G401 (cell line): ENCODE measurements around the gene FREM1. TPM values are rescaled to one million over a fixed set of nuclear protein-coding genes. Genes with fewer than 3 reads are reported as not detected.

ENCODE experiments used
- DNase-seq: peaks from one replicate; pipeline ENCODE4 v3.0.0-alpha.2; 2015; ENCODE audit warnings: low spot score
- in situ Hi-C: cut with HindIII; loops from 2 replicates; pipeline ENCODE4 v1.10.0; 2016; ENCODE audit warnings: low sequenced_read_pairs, mixed read lengths
- total RNA-seq: library from RNA; depleted of rRNA; stranded (reverse); fragments of >200 nt; shearing (Covaris generic); gene quantifications from 2 replicates; pipeline ENCODE4 v1.2.3, GENCODE V29; 2014

FREM1 gene
- total RNA-seq, 1 experiment from 2014 or later, result 0.07 TPM

DNA sequence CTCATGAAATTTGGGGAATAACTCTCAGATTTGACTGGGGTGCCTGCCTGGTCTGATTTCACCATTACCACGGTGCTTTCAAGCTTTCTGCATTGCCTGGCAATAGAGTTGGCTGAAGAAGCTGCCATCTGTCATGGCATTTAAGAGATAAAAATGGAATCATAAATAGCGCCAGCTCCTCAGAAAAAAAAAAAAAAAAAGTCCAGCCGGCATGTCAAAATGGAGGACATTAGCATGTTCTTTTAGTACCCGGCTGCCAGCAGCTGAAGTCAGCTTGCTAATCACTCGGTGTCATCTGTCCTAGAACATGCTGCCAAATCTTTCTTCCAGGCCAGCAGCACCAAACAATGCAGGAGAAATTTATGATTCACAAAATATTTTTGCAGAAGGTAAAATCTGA, 130.0 kb downstream of the FREM1 start:
- in situ Hi-C loops, result no loop called here
- peak; percentile 98 for DNase-seq

DNA sequence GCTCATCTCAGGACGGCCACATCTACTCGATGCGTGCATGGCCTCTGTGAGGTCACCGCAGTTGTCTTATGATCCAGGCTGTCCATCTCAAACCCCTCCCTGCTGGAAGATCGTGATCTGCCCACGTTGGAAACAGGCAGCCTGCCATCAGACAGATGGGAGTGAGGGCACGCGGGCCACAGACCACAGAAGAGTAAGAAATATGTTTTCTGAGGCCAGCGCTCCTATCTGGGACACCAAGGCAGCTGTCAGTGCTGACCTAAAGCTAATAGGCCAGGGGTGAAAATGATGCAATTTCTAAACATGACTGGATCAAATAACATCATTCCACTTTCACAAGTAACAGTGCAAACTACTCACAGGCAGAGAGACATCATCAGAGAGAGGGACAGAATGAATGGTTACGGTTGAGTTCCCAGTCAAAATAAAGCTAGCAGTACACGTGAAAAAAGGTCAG, 130.6 kb downstream of the FREM1 start:
- in situ Hi-C loops, result no loop called here
- DNase-seq, result peak; percentile 95

DNA sequence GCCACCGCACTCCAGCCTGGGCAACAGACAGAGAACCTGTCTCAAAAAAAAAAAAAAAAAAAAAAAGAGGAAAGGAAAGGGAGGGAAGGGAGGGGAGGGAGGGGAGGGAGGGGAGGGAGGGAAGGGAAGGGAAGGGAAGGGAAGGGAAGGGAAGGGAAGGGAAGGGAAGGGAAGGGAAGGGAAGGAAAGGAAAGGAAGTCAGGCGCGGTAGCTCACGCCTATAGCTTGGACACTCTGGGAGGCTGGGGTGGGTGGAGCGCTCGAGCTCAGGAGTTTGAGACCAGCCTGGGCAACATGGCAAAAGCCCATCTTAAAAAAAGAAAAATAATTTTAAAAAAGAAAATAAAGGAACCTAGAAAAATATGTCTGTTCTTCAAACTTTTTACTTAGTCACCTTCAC, 131.7 kb downstream of the FREM1 start:
- in situ Hi-C loops, result no loop called here
- DNase-seq, result no peak

GRCh38 chr9:14775917-14776316, 134.3 kb downstream of the FREM1 start:
- no peak for DNase-seq
- in situ Hi-C loops, result no loop called here

- in situ Hi-C loops, result no loop called here
- DNase-seq, result no peak
Measured at GRCh38 chr9:14770592-14770991, 139.6 kb downstream of the FREM1 start.

DNA sequence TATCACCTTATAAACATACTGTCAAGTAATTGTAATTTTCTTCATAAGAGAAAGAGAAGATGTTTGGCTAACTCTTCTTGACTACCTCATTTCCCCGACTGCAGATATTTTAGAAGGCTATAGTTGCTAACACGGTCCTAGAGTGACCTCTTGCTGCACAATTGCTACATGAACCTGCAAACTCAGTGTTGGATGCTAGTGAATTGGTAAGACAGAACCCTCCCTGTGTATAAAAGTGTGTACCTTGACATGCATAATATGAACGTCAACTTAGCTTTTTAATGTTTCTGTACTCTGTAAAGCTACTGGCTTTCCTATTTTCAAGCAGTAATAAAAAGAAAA, 141.0 kb downstream of the FREM1 start:
- peak; percentile 75 for DNase-seq
- in situ Hi-C loops, result no loop called here

- peak; percentile 82 for DNase-seq
- in situ Hi-C loops, result no loop called here
Measured at GRCh38 chr9:14768405-14769229, 141.6 kb downstream of the FREM1 start.

GRCh38 chr9:14766299-14766698, 143.9 kb downstream of the FREM1 start:
- DNase-seq, result no peak
- in situ Hi-C loops, result no loop called here

GRCh38 chr9:14761584-14761983, 148.6 kb downstream of the FREM1 start:
- in situ Hi-C loops, result no loop called here
- DNase-seq, result no peak

GRCh38 chr9:14760060-14760459, 150.2 kb downstream of the FREM1 start:
- no peak for DNase-seq
- in situ Hi-C loops, result no loop called here

GRCh38 chr9:14756291-14756690, 153.9 kb downstream of the FREM1 start:
- no peak for DNase-seq
- in situ Hi-C loops, result no loop called here

GRCh38 chr9:14752871-14753270, 157.4 kb downstream of the FREM1 start:
- in situ Hi-C loops, result no loop called here
- no peak for DNase-seq

DNA sequence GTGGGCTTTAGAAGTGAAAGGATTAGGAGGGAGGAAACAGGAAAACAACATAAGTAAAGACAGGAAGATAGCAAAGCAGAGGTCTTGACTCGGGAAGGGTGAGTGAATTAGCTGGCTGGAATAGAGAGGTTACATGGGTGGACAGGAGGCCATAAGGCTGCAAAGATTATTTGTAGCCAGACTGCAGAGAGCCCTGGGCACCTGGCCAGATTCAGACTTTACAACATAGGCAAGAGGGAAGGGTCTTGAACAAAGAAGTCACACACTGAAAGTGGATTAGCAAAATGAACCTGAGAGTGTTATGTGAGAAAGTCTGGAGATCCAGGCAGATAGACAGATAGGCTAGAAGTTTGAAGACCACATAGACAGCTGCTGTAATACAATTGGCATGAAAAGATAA, 158.0 kb downstream of the FREM1 start:
- in situ Hi-C loops, result no loop called here
- peak; percentile 53 for DNase-seq

DNA sequence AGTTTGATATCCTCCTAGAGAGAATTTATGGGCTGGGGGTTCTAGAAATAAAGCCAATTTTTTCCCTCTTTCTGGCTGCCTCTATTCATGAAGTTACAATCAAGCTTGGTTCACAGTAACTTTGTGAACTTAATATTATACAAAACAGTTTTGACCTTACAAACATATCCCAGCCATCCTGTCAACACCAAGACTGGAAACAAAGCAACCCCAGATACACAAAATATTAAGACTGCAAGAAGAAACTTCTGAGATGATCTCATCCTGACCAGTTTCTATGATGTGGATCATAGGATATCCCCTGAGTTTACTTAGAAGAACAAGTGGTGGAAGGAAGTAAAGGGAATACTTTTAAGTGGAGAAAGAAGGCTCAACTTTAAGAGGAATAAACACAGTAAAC, 159.4 kb downstream of the FREM1 start:
- DNase-seq, result no peak
- in situ Hi-C loops, result no loop called here

DNA sequence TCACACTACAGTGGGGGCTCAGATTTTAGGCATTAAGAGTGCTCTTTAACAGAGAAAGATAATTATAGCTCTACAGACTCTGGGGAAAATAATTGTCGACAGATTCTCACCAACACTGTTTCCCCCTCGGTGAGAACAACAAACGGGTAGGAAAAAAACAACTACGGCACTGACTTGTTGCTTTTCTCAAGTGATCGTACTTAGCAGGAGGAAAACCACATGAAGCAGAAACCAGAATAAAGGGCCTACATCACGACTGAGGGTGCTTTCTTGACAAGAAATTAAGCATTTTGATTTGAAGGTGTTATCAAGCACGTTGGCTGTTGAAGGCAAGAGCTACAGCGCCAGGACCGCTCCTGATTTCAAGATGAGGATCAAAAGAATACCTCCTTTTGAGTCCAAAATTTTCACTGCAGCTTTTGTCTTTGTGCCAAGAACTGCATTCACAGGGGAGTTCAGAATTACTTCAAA, 160.5 kb downstream of the FREM1 start:
- in situ Hi-C loops, result no loop called here
- peak; percentile 46 for DNase-seq

- in situ Hi-C loops, result no loop called here
- no peak for DNase-seq
Measured at GRCh38 chr9:14748373-14748772, 161.9 kb downstream of the FREM1 start.

DNA sequence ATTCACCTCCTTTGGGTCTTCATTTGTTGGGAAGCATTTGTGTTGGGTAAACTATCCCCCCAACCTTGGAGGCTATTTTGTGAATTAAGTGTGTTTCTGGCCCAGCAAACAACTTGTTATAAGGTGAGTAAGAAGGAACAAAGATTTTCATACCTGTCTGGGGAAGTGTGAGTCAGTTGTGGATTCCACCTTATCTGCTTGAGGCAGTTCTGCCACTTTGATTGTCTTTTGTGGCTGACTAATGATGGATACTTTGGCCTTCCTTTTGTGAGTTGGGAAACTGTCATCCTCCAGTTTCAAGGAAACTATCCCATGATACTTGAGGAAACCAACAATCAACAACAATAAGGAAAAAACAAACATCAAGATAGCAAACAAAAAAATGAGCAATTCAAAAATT, 163.1 kb downstream of the FREM1 start:
- no peak for DNase-seq
- in situ Hi-C loops, result no loop called here

GRCh38 chr9:14746626-14747025, 163.6 kb downstream of the FREM1 start:
- no peak for DNase-seq
- in situ Hi-C loops, result no loop called here

GRCh38 chr9:14744768-14745167, 165.5 kb downstream of the FREM1 start:
- DNase-seq, result no peak
- in situ Hi-C loops, result no loop called here

GRCh38 chr9:14741369-14741768, 168.9 kb downstream of the FREM1 start:
- in situ Hi-C loops, result no loop called here
- DNase-seq, result no peak

GRCh38 chr9:14733133-14733532, 177.1 kb downstream of the FREM1 start:
- DNase-seq, result no peak
- in situ Hi-C loops, result no loop called here
